HepG2 (cell line): ENCODE measurements around the gene NBPF20. TPM values are rescaled to one million over a fixed set of nuclear protein-coding genes. Genes with fewer than 3 reads are reported as not detected.
A peak's percentile ranks its signal among the peaks of the same experiment; 100 is the strongest.

Source experiments
- AKNA ChIP-seq: sonication (generic); formaldehyde crosslinking; IDR thresholded peaks from 2 replicates; pipeline ENCODE4 v1.4.0; 2020; ENCODE audit warnings: missing genetic modification reagents, borderline replicate concordance
- KDM3A ChIP-seq: IDR thresholded peaks from 2 replicates; pipeline ENCODE4 v1.6.1; 2018; ENCODE audit warnings: low read depth, missing compliant biosample characterization
- NCOA5 ChIP-seq: sonication (generic); formaldehyde crosslinking; IDR thresholded peaks from 2 replicates; pipeline ENCODE4 v1.4.0; 2020; ENCODE audit warnings: missing genetic modification reagents
- POGZ ChIP-seq: sonication (generic); formaldehyde crosslinking; IDR thresholded peaks from 2 replicates; pipeline ENCODE4 v1.4.0; 2020; ENCODE audit warnings: mild to moderate bottlenecking, missing genetic modification reagents
- POLR2A ChIP-seq, 2 experiments: IDR thresholded peaks; 2 replicates each; pipeline ENCODE4 v1.6.1; 2011; ENCODE audit warnings: low read depth in 2 of 2, low read length in 2 of 2, mild to moderate bottlenecking in 1 of 2, moderate library complexity in 1 of 2; ENCODE audit not compliant: insufficient read depth in 1 of 2
- RXRB ChIP-seq: IDR thresholded peaks from 2 replicates; pipeline ENCODE4 v1.6.1; 2016; ENCODE audit warnings: borderline replicate concordance, missing genetic modification reagents, missing compliant biosample characterization
- SMARCE1 ChIP-seq: fragments of 450-650 bp; IDR thresholded peaks from 2 replicates; pipeline ENCODE4 v1.6.1; 2017; ENCODE audit warnings: borderline replicate concordance
- TAF15 ChIP-seq: fragments of 200-400 bp; formaldehyde crosslinking; IDR thresholded peaks from one replicate; pipeline ENCODE4 v1.6.1; 2018; ENCODE audit warnings: mild to moderate bottlenecking, low read depth, low read length; ENCODE audit not compliant: poor library complexity, severe bottlenecking
- THRA ChIP-seq: sonication (generic); formaldehyde crosslinking; IDR thresholded peaks from 2 replicates; pipeline ENCODE4 v1.4.0; 2020; ENCODE audit warnings: missing genetic modification reagents, borderline replicate concordance
- ZNF468 ChIP-seq: sonication (generic); formaldehyde crosslinking; IDR thresholded peaks from 2 replicates; pipeline ENCODE4 v1.8.0; 2022; ENCODE audit warnings: mild to moderate bottlenecking, moderate library complexity, missing genetic modification reagents
- ZNF740 ChIP-seq: sonication (generic); formaldehyde crosslinking; IDR thresholded peaks from 2 replicates; pipeline ENCODE4 v1.4.0; 2020; ENCODE audit warnings: missing genetic modification reagents
- ZNF788 ChIP-seq: sonication (generic); formaldehyde crosslinking; IDR thresholded peaks from 2 replicates; pipeline ENCODE4 v1.5.0; 2020; ENCODE audit warnings: mild to moderate bottlenecking, missing genetic modification reagents, borderline replicate concordance
- ZSCAN21 ChIP-seq: sonication (generic); formaldehyde crosslinking; IDR thresholded peaks from 2 replicates; pipeline ENCODE4 v1.8.0; 2022; ENCODE audit warnings: mild to moderate bottlenecking, missing genetic modification reagents, moderate library complexity, borderline replicate concordance
- polyA plus RNA-seq, 8 experiments: library from polyadenylated mRNA; depleted of rRNA in 3 of 8; stranded (reverse) in 7 of 8; unstranded in 1 of 8; fragments of >200 nt; fragmentation: Illumina TruSeq in 4 of 8; extraction: Trizol in 4 of 8; gene quantifications; 2 replicates each; pipeline versions ENCODE4 v1.2.1 to v1.2.3, GENCODE V29; 2011 to 2016; ENCODE audit warnings: low read depth in 4 of 8, missing spikeins in 1 of 8, mixed read lengths in 1 of 8; ENCODE audit not compliant: insufficient read depth in 1 of 8
- total RNA-seq, 5 experiments: library from RNA; depleted of rRNA; stranded (reverse); fragments of >200 nt; fragmentation: Illumina TruSeq; extraction: Trizol; gene quantifications; 2 replicates each; pipeline ENCODE4 v1.2.3, GENCODE V29; 2016; ENCODE audit warnings: low read depth in 1 of 5
- TF ChIP-seq, protein P1 (sequence below): sonication (generic); formaldehyde crosslinking; IDR thresholded peaks from 2 replicates; pipeline ENCODE4 v1.4.0; 2020; ENCODE audit warnings: missing genetic modification reagents
- TF ChIP-seq, protein P2 (sequence below): sonication (generic); formaldehyde crosslinking; IDR thresholded peaks from 2 replicates; pipeline ENCODE4 v1.4.0; 2020; ENCODE audit warnings: missing genetic modification reagents, low read depth, mild to moderate bottlenecking, borderline replicate concordance
- TF ChIP-seq, protein P3 (sequence below): sonication (generic); formaldehyde crosslinking; IDR thresholded peaks from 2 replicates; pipeline ENCODE4 v1.5.1; 2020; ENCODE audit warnings: mild to moderate bottlenecking, moderate library complexity, missing genetic modification reagents

NBPF20 gene
- total and polyA plus RNA-seq, 2 of the 13 experiments (the other 11 are each of a cell fraction or from before 2014, with no cell fraction given), result 3.0 to 3.1 TPM

GRCh38 chr1:145425436-145426029, at the start of gene NBPF20 (continued):
- TF ChIP-seq POGZ (0 out of 2 replicates have a peak, but pooled peaks have one; percentile 17), RXRB (CRISPR knock-in tag) (no peak), NCOA5 (CRISPR knock-in tag) (no peak), POLR2A (IDR thresholded peaks at IDR 0.05; ENCODE audit: insufficient read depth in 1 of 2, low read depth in 2 of 2, low read length in 2 of 2) (peak in 1 of 2 experiments; percentile 62; a peak in 2 of 4 replicates), TAF15 (no peak), ZSCAN21 (CRISPR knock-in tag) (0 out of 2 replicates have a peak, but pooled peaks have one; percentile 4), AKNA (CRISPR knock-in tag) (no peak), SMARCE1 (no peak), ZNF468 (CRISPR knock-in tag) (no peak), KDM3A (CRISPR knock-in tag) (peak; percentile 49), THRA (CRISPR knock-in tag) (peak; percentile 38; the same call in 1 of the 2 replicates), ZNF788 (CRISPR knock-in tag) (no peak), ZNF740 (CRISPR knock-in tag) (no peak)
- TF ChIP-seq, protein P1, sequence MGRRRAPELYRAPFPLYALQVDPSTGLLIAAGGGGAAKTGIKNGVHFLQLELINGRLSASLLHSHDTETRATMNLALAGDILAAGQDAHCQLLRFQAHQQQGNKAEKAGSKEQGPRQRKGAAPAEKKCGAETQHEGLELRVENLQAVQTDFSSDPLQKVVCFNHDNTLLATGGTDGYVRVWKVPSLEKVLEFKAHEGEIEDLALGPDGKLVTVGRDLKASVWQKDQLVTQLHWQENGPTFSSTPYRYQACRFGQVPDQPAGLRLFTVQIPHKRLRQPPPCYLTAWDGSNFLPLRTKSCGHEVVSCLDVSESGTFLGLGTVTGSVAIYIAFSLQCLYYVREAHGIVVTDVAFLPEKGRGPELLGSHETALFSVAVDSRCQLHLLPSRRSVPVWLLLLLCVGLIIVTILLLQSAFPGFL (CRISPR knock-in tag), result no peak
- TF ChIP-seq, protein P2, sequence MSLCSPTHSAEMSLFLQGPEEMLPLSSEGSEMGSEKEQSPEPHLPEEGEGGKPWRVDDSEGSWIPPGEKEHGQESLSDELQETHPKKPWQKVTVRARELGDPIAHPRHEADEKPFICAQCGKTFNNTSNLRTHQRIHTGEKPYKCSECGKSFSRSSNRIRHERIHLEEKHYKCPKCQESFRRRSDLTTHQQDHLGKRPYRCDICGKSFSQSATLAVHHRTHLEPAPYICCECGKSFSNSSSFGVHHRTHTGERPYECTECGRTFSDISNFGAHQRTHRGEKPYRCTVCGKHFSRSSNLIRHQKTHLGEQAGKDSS (CRISPR knock-in tag), result peak; percentile 69; the same call in 1 of the 2 replicates
- TF ChIP-seq, protein P3, sequence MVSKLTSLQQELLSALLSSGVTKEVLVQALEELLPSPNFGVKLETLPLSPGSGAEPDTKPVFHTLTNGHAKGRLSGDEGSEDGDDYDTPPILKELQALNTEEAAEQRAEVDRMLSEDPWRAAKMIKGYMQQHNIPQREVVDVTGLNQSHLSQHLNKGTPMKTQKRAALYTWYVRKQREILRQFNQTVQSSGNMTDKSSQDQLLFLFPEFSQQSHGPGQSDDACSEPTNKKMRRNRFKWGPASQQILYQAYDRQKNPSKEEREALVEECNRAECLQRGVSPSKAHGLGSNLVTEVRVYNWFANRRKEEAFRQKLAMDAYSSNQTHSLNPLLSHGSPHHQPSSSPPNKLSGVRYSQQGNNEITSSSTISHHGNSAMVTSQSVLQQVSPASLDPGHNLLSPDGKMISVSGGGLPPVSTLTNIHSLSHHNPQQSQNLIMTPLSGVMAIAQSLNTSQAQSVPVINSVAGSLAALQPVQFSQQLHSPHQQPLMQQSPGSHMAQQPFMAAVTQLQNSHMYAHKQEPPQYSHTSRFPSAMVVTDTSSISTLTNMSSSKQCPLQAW, result no peak
